ENCODE data around the gene SIPA1L2.

- TF ChIP-seq POLR2A (IDR thresholded peaks at IDR 0.05; ENCODE audit: low read length), result no peak
- no peak for TF ChIP-seq GATA1 (IDR thresholded peaks at IDR 0.05; ENCODE audit: low read depth, low read length)
Measured at GRCh38 chr1:232658386-232658785, 28.5 kb upstream of the SIPA1L2 start.

Data from erythroblast (primary cell).